GM21515 (cell line): ENCODE measurements around the gene SLC16A1.
"Not testable (repeated sequence)": the region's sequence is repeated elsewhere in the genome, so short reads cannot be mapped to it uniquely, and the experiment has no call there.

Source experiments
- ATAC-seq: cut with Tn5 transposase; IDR thresholded peaks from one replicate; pipeline ENCODE4 v1.9.1; 2021; ENCODE audit not compliant: unreplicated experiment

The SLC16A1 gene

GRCh38 chr1:112926858-112927257 is 29.1 kb downstream of the SLC16A1 start:
- no peak for ATAC-seq

GRCh38 chr1:112925015-112925414 is 31.0 kb downstream of the SLC16A1 start:
- no peak for ATAC-seq

GRCh38 chr1:112923959-112924349 is 32.0 kb downstream of the SLC16A1 start:
- no peak for ATAC-seq

DNA sequence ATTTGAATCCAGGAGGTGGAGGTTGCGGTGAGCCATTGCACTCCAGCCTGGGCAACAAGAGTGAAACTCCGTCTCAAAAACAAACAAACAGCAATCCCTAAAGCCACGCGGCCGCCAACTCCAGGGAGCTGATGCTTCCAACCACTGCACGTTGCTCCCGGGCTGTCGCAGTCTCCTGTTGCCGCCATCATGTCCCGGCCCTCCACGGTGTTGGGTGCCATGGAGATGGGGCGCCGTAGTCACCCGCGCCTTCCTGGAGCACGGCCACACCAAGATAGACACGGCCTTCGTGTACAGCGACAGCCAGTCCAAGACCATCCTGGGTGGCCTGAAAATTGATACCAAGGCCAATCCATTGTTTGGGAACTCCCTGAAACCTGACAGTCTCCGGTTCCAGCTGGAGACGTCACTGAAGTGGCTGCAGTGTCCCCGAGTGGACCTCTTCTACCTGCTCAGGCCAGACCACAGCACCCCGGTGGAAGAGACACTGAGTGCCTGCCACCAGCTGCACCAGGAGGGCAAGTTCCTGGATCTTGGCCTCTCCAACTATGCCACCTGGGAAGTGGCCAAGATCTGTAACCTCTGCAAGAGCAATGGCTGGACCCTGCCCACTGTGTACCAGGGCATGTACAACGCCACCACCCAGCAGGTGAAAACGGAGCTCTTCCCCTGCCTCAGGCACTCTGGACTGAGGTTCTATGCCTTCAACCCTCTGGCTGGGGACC is 32.6 kb downstream of the SLC16A1 start:
- no peak for ATAC-seq

GRCh38 chr1:112911506-112912220 is 44.3 kb downstream of the SLC16A1 start:
- ATAC-seq: no peak

DNA sequence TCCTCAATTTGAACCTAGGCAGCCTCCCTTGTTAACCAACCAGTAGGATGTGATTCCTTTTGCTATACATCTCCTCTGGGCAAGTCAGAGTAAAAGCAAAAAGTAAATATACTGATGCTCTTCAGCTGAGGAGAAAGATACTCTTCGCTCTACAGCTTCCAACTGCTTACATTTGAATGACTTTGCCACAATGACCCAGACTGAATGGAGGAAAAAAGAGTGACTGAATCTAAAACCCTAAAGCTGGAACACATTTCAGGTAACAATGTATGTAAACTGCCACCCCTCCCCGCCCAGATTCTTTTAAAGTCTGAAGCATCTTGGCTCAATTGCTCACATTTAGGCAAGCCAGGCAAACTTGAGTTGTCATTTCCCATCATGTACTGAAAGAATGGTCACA is 46.1 kb downstream of the SLC16A1 start:
- ATAC-seq: no peak

DNA sequence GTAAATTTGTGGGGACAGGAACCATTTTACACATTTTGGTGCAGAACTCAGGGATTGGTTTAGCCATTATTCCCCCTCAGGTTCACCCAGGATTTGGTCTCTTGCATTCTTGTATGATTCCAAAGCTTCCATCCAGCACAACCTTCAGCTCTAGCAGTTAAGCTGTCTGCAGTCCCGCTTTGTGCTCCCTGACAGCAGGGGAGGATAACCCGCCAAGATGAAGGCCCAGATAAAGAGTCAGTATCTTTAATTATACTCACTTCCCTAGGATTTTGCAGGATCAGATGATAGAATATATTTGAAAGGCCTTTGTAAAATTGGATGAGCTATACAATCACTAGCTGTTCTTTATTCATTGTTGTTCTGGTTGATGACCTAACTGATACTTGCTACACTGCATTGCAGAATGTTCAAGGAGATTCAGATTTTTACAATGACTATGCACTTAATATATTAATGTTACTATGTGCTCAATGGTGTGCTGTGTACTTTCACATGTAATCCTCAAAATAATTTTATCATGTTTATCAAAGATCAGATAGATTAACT is 49.8 kb downstream of the SLC16A1 start:
- no peak for ATAC-seq

DNA sequence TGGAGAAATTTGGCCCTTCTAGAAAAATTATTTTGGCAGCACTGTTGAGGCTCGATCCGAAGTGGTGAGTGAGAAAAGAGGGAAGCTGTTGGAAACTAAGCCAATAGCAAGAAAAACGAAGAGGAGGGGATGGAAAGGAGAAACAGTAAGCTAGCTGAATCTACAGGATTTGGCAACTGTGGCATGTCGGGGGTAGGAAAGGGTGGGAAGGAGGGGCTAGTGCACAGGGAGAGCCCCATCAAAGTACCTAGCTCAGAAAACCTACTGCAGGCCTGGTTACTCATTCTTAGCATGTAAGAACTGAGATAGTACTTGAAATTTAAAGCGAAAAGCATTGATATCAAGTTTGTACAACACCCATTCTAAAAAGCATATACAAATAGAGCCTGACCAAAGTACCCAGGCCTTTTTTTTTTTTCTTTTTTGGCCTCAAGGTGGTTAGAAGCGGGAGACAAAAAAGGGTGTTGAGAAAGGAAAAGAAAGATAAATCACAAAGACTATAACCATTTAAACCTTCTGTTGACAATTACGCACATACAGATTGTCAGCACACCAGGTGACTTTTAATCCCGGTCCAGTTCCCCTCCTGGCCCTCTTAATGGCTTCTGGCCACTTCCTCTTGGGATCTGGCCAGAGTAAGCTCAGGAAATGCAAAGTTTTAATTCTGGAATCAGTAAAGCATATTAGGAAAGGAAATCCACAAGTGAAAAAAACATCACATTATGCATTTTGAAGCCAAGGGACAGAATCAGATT is 50.4 kb downstream of the SLC16A1 start:
- no peak for ATAC-seq

GRCh38 chr1:112904831-112905261 is 51.1 kb downstream of the SLC16A1 start:
- no peak for ATAC-seq

DNA sequence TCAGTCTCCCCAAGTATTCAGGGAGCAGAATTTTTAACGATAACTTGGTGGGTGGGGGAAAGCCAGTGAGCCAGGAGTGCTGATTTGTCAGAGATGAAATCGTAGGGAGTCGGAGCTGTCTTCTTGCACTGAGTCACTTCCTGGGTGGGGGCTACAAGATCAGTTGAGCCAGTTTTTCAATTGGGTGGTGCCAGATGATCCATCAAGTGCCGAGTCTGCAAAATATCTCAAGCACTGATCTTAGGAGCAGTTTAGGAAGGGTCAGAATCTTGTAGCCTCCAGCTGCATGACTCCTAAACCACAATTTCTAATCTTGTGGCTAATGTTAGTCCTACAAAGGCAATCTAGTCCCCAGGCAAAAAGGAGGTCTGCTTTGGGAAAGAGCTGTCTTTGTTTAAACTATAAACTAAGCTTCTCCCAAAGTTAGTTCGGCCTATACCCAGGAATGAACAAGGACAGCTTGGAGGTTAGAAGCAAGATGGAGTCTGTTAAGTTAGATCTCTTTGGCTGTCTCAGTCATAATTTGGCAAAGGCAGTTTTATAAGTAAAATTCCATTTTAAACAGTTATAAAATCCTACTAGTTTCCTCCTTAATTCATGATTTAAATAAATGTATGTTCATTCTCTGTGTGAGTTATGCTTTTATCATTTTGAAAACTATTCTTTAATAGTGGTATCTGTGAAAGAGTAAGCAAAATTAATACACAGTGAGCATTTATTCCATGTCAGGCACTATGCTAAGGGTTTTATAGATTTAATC is 51.7 kb downstream of the SLC16A1 start:
- ATAC-seq: no peak

DNA sequence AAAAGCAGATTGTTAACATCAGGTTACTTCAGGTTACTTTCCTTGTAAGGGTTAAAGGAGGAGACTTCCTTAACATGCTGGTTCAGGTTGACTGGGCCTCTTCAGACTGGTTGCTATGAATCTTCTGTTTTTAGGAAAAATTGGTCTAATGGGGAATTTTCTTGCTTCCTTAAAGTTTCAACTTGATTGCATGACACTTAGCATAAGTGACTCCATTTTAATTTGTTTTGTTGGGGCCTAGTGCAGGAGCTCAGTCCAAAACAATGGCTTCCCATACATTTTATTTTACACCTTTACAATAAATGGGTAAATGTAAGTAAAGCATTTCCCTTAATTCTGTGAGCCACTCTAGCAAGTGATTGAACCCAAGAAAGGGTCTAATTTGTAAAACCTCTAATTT is 53.8 kb downstream of the SLC16A1 start:
- ATAC-seq: no peak

- ATAC-seq: no peak
Observed at GRCh38 chr1:112901387-112901786, 54.6 kb downstream of the SLC16A1 start.

DNA sequence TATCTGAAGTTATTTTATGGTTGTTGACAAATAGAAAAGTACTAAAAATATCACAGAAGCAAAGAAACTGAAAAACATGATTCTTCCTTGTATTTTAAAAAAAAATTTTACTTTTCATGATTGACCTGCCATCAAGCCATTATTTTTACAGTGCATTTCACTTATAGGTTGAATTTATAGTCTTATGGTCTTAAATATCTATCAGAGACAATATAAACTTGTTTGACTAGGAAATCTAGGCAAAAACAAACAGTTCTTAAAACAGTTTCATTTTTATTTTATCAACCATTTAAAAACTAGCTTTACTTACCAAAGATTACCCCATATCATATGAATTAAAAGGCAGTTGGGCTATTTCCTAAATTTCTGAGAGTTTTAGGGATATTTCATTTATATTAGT is 59.2 kb downstream of the SLC16A1 start:
- ATAC-seq: no peak

DNA sequence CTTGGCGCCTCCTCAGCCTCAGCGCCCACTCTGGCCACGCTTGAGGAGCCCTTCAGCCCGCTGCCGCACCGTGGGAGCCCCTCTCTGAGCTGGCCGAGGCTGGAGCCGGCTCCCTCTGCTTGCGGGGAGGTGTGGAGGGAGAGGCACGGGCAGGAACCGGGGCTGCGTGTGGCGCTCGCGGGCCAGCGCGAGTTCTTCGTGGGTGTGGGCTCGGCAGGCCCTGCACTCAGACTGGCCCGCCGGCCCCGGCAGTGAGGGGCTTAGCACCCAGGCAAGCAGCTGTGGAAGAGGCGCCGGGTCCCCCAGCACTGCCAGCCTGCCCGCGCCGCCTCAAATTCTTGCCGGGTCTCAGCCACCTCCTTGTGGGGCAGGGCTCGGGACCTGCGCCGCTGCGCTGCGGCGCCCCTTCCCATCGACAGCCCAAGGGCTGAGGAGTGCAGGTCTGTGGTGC is 61.4 kb downstream of the SLC16A1 start:
- ATAC-seq: no peak

- ATAC-seq: no peak
Observed at GRCh38 chr1:112894010-112894292, 62.0 kb downstream of the SLC16A1 start.

DNA sequence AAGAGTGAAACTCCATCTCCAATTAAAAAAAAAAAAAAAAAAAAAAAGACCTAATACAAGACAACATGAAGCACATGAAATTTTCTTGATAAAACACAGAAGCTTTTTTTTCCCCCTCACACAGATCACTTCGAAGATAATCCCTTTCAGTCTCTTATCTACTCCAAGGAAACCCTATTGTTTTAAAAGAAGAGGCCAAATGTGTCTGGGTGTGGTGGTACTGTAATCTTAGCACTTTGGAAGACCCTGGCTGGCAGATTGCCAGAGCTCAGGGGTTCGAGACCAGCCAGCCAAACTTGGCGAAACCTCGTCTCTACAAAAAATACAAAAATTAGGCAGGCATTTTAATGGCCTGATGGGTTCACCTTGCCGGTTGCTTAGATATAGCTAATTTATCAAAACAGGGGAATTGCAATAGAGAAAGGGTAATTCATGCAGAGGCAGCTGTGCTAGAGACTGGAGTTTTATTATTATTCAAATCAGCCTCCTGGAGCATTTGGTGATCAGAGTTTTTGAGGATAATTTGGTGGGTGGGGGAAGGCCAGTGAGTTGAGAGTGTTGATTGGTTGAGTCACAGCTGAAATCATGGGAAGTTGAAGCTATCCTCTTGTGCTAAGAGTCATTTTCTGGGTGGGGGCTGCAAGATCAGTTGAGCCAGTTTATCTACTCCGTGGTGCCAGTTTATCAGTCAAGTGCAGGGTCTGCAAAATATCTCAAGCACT is 62.5 kb downstream of the SLC16A1 start:
- ATAC-seq: no peak

- not testable (repeated sequence) for ATAC-seq
Observed at GRCh38 chr1:112889906-112890305, 66.1 kb downstream of the SLC16A1 start.

- no peak for ATAC-seq
Observed at GRCh38 chr1:112889052-112889768, 66.8 kb downstream of the SLC16A1 start.

- ATAC-seq: no peak
Observed at GRCh38 chr1:112888630-112889029, 67.4 kb downstream of the SLC16A1 start.
